Measurements from ENCODE around the gene ORC4. TPM values are rescaled to one million over a fixed set of nuclear protein-coding genes. Genes with fewer than 3 reads are reported as not detected.

Gene ORC4
- 41.7 and 45.6 TPM in 2 replicates for polyA plus RNA-seq (2013)

DNA sequence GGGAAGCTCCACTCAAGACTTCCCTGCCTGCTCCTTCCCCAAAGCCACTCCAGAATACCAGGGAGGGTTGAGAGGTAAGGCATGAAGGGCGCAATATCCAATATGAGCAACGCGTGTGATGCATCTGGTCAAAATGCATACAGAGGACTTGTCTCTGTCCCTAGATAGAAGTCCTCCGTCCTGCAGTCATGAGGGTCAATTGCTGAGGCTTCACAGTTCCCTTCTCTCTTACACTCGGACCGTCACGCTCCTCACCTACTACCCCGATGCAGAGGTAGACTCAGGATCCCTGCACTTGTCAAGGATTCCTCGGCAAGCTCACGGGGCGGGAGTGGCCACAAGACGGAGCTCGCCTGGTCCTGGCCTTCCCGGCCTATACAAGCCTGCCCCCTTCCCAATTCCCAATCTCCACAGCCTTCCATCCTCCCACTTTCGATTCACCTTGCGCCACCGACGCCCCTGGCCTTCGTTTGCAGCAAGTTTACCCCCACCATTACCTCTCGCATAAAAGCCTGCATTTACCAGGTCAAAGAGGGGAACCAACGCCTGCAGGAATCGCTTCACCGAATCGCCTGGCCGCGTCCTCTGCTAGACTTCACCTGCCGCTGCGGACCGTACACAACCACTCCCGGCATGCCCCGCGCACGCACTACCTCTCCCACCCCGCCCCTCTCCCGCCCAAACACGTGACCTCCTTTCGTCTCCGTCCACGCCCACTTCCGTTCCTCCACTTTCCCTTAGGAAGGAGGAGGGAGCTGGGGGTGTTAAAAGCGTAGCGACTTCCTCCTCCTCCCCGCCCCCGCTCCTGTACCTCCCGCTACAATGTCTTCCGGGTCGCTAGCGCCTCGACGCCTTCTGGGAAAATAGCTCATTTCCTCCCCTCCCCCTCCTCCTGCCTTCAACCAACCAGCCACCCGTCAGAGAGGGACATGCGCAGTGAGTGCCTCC, at the start of gene ORC4:
Gene ORC4 (minus strand): TSS at position 627 of the 948 bp plus-strand sequence. CDS start 44,779 bp downstream, outside the sequence.
- Histone ChIP-seq H2BK120ac (ENCODE audit: insufficient read depth, low read length, poor library complexity) (peak within 1 kb of the TSS; percentile 3), H4K12ac (ENCODE audit: low read depth, low read length) (peak within 1 kb of the TSS; percentile 63), H3K79me2 (ENCODE audit: control insufficient read depth, insufficient read depth, low read length, poor library complexity) (peaks cover 8% of the 10 kb centered on the region), H3K79me1 (ENCODE audit: low read length) (peaks cover 8% of the 10 kb centered on the region), H3K9ac (ENCODE audit: low read length) (peak within 1 kb of the TSS; percentile 84), H3K4me2 (ENCODE audit: low read length) (peak within 1 kb of the TSS; percentile 83), H3K4me3 (ENCODE audit: low read depth, low read length) (peak within 1 kb of the TSS; percentile 96), H2AK5ac (ENCODE audit: low read length) (no peak within 1 kb of the TSS), H3K27ac (ENCODE audit: low read depth, low read length) (peak within 1 kb of the TSS; percentile 80), H2BK5ac (ENCODE audit: low read depth, low read length, poor library complexity) (peak within 1 kb of the TSS; percentile 44), H3K18ac (ENCODE audit: low read length) (peak within 1 kb of the TSS; percentile 34), H2BK12ac (ENCODE audit: low read length) (no peak within 1 kb of the TSS), H3K23ac (ENCODE audit: low read length) (no peak within 1 kb of the TSS), H3K4me1 (ENCODE audit: control insufficient read depth in 1 of 2, insufficient read depth in 2 of 2, low read length in 2 of 2) (no peaks in the 10 kb centered on the region), H3K9me3 (ENCODE audit: insufficient read depth, low read depth, low read length) (no peaks in the 10 kb centered on the region), H3K36me3 (ENCODE audit: control insufficient read depth in 1 of 2, insufficient read depth in 2 of 2, low read length in 2 of 2) (no peaks in the 10 kb centered on the region), H3K27me3 (ENCODE audit: insufficient read depth, low read length) (no peaks in the 10 kb centered on the region), H4K8ac (ENCODE audit: low read depth, low read length) (peak within 1 kb of the TSS; percentile 88), H2AFZ (ENCODE audit: insufficient read depth, low read length, poor library complexity) (peak within 1 kb of the TSS; percentile 90), H3K4ac (ENCODE audit: low read depth, low read length) (peak within 1 kb of the TSS; percentile 37), H3K14ac (ENCODE audit: low read length) (peak within 1 kb of the TSS; percentile 40), H4K91ac (ENCODE audit: low read depth, low read length) (peak within 1 kb of the TSS; percentile 76)
- DNase-seq: peak; percentile 99
- WGBS (ENCODE audit: extremely low coverage, insufficient coverage, insufficient read length): no CpG with 5 or more reads among the region's 52 CpGs

DNA sequence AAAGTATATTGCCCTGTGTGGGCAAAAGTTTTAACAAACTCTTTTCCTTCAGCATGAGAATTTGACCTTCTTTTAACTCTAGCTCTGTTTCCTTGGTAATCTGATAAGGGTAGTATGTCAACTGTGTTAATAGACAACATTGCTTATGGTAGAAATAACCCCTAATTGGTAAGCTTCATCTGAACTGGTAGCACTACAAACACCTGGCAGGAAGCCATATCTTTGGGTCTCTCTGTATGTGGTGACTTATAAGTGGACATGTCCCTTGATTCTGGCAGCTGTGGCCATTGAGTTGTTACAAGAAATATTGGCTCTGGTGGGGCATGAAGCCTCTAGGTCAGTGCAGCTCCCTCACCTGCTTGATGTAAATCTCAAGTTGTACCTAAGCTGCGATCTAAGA, 47.3 kb upstream of the ORC4 start:
- H2BK12ac ChIP-seq (ENCODE audit: low read length): no peak overlapping the region
- no peak overlapping the region for H3K14ac ChIP-seq (ENCODE audit: low read length)
- no peak overlapping the region for H4K8ac ChIP-seq (ENCODE audit: low read depth, low read length)
- no peak overlapping the region for H3K4me2 ChIP-seq (ENCODE audit: low read length)
- H2AFZ ChIP-seq (ENCODE audit: insufficient read depth, low read length, poor library complexity): no peak overlapping the region
- no peak overlapping the region for H2AK5ac ChIP-seq (ENCODE audit: low read length)
- DNase-seq: no peak
- H2BK5ac ChIP-seq (ENCODE audit: low read depth, low read length, poor library complexity): no peak overlapping the region
- H3K4ac ChIP-seq (ENCODE audit: low read depth, low read length): no peak overlapping the region
- H3K18ac ChIP-seq (ENCODE audit: low read length): no peak overlapping the region
- H2BK120ac ChIP-seq (ENCODE audit: insufficient read depth, low read length, poor library complexity): no peak overlapping the region
- H3K9me3 ChIP-seq (ENCODE audit: insufficient read depth, low read depth, low read length): no peaks in the 10 kb centered on the region
- H4K12ac ChIP-seq (ENCODE audit: low read depth, low read length): no peak overlapping the region
- H3K79me2 ChIP-seq (ENCODE audit: control insufficient read depth, insufficient read depth, low read length, poor library complexity): no peaks in the 10 kb centered on the region
- H3K4me3 ChIP-seq (ENCODE audit: low read depth, low read length): no peak overlapping the region
- H3K36me3 ChIP-seq (ENCODE audit: control insufficient read depth in 1 of 2, insufficient read depth in 2 of 2, low read length in 2 of 2): no peaks in the 10 kb centered on the region
- no peak overlapping the region for H3K9ac ChIP-seq (ENCODE audit: low read length)
- H3K4me1 ChIP-seq (ENCODE audit: control insufficient read depth in 1 of 2, insufficient read depth in 2 of 2, low read length in 2 of 2): no peaks in the 10 kb centered on the region
- no peak overlapping the region for H4K91ac ChIP-seq (ENCODE audit: low read depth, low read length)
- no peaks in the 10 kb centered on the region for H3K27me3 ChIP-seq (ENCODE audit: insufficient read depth, low read length)
- no peaks in the 10 kb centered on the region for H3K79me1 ChIP-seq (ENCODE audit: low read length)
- WGBS (ENCODE audit: extremely low coverage, insufficient coverage, insufficient read length): no CpG with 5 or more reads among the region's 1 CpG
- no peak overlapping the region for H3K27ac ChIP-seq (ENCODE audit: low read depth, low read length)
- no peak overlapping the region for H3K23ac ChIP-seq (ENCODE audit: low read length)

DNA sequence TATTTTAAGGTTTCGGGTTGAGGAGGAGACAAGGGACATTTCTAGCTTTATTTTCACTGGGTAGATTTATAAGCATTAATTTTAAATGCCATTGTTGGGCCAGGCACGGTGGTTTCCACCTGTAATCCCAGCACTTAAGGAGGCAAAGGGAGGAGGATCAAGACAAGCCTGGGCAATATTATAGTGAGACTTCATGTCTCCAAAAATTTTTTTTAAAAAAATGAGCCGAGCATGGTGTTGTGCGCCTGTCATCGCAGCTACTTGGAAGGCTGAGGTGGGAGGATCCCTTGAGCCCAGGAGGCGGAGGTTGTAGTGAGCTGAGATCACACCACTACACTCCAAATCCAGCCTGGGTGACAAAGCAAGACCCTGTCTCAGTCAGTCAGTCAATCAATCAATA, 45.4 kb upstream of the ORC4 start:
- H2AK5ac ChIP-seq (ENCODE audit: low read length): no peak overlapping the region
- no peaks in the 10 kb centered on the region for H3K4me1 ChIP-seq (ENCODE audit: control insufficient read depth in 1 of 2, insufficient read depth in 2 of 2, low read length in 2 of 2)
- H3K4me2 ChIP-seq (ENCODE audit: low read length): no peak overlapping the region
- H3K27ac ChIP-seq (ENCODE audit: low read depth, low read length): no peak overlapping the region
- no peak overlapping the region for H2BK5ac ChIP-seq (ENCODE audit: low read depth, low read length, poor library complexity)
- H2BK120ac ChIP-seq (ENCODE audit: insufficient read depth, low read length, poor library complexity): no peak overlapping the region
- H3K27me3 ChIP-seq (ENCODE audit: insufficient read depth, low read length): no peaks in the 10 kb centered on the region
- H4K91ac ChIP-seq (ENCODE audit: low read depth, low read length): no peak overlapping the region
- H3K14ac ChIP-seq (ENCODE audit: low read length): no peak overlapping the region
- H3K4ac ChIP-seq (ENCODE audit: low read depth, low read length): no peak overlapping the region
- no peaks in the 10 kb centered on the region for H3K79me2 ChIP-seq (ENCODE audit: control insufficient read depth, insufficient read depth, low read length, poor library complexity)
- H3K9me3 ChIP-seq (ENCODE audit: insufficient read depth, low read depth, low read length): no peaks in the 10 kb centered on the region
- H3K4me3 ChIP-seq (ENCODE audit: low read depth, low read length): no peak overlapping the region
- no peak for DNase-seq
- no peaks in the 10 kb centered on the region for H3K36me3 ChIP-seq (ENCODE audit: control insufficient read depth in 1 of 2, insufficient read depth in 2 of 2, low read length in 2 of 2)
- no peak overlapping the region for H2BK12ac ChIP-seq (ENCODE audit: low read length)
- no peak overlapping the region for H2AFZ ChIP-seq (ENCODE audit: insufficient read depth, low read length, poor library complexity)
- no CpG with 5 or more reads among the region's 6 CpGs for WGBS (ENCODE audit: extremely low coverage, insufficient coverage, insufficient read length)
- no peak overlapping the region for H4K8ac ChIP-seq (ENCODE audit: low read depth, low read length)
- H3K79me1 ChIP-seq (ENCODE audit: low read length): no peaks in the 10 kb centered on the region
- no peak overlapping the region for H3K18ac ChIP-seq (ENCODE audit: low read length)
- no peak overlapping the region for H4K12ac ChIP-seq (ENCODE audit: low read depth, low read length)
- H3K9ac ChIP-seq (ENCODE audit: low read length): no peak overlapping the region
- no peak overlapping the region for H3K23ac ChIP-seq (ENCODE audit: low read length)

GRCh38 chr2:148063633-148064032, 43.1 kb upstream of the ORC4 start:
- H3K18ac ChIP-seq (ENCODE audit: low read length): no peak overlapping the region
- H3K9ac ChIP-seq (ENCODE audit: low read length): no peak overlapping the region
- H3K79me2 ChIP-seq (ENCODE audit: control insufficient read depth, insufficient read depth, low read length, poor library complexity): no peaks in the 10 kb centered on the region
- H3K23ac ChIP-seq (ENCODE audit: low read length): no peak overlapping the region
- no peak overlapping the region for H3K27ac ChIP-seq (ENCODE audit: low read depth, low read length)
- H2AK5ac ChIP-seq (ENCODE audit: low read length): no peak overlapping the region
- H4K91ac ChIP-seq (ENCODE audit: low read depth, low read length): no peak overlapping the region
- no peak overlapping the region for H2BK5ac ChIP-seq (ENCODE audit: low read depth, low read length, poor library complexity)
- no peak overlapping the region for H2AFZ ChIP-seq (ENCODE audit: insufficient read depth, low read length, poor library complexity)
- no peak overlapping the region for H2BK12ac ChIP-seq (ENCODE audit: low read length)
- no peak overlapping the region for H2BK120ac ChIP-seq (ENCODE audit: insufficient read depth, low read length, poor library complexity)
- H3K9me3 ChIP-seq (ENCODE audit: insufficient read depth, low read depth, low read length): no peaks in the 10 kb centered on the region
- no peaks in the 10 kb centered on the region for H3K79me1 ChIP-seq (ENCODE audit: low read length)
- DNase-seq: no peak
- no peaks in the 10 kb centered on the region for H3K4me1 ChIP-seq (ENCODE audit: control insufficient read depth in 1 of 2, insufficient read depth in 2 of 2, low read length in 2 of 2)
- H4K8ac ChIP-seq (ENCODE audit: low read depth, low read length): no peak overlapping the region
- no peak overlapping the region for H4K12ac ChIP-seq (ENCODE audit: low read depth, low read length)
- no peak overlapping the region for H3K4ac ChIP-seq (ENCODE audit: low read depth, low read length)
- no peak overlapping the region for H3K4me2 ChIP-seq (ENCODE audit: low read length)
- no peak overlapping the region for H3K14ac ChIP-seq (ENCODE audit: low read length)
- H3K27me3 ChIP-seq (ENCODE audit: insufficient read depth, low read length): no peaks in the 10 kb centered on the region
- H3K4me3 ChIP-seq (ENCODE audit: low read depth, low read length): no peak overlapping the region
- H3K36me3 ChIP-seq (ENCODE audit: control insufficient read depth in 1 of 2, insufficient read depth in 2 of 2, low read length in 2 of 2): no peaks in the 10 kb centered on the region
- no CpG with 5 or more reads among the region's 2 CpGs for WGBS (ENCODE audit: extremely low coverage, insufficient coverage, insufficient read length)

Measured in trophoblast cell (in vitro differentiated cells and primary cell).